ENCODE measurements around the gene ERBB4.

ERBB4 gene

DNA sequence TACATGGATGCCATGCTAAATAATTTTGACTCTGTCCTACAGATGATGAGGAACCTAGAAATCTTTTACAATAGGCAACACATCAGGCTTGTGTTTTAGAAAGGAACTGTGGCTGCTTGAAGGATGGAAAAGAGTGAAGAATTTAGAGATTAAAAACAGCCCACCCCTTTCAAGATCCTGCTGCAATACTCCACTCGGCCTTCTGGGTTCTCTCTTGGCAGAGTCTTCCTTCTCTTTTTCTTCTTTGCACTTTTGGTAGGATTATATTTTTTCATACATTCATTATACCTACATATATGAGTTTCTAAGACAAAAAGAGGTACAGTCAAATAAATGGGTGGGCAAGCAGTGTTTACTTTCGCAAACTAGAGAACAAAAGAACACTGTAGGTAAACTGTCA lies 474.3 kb downstream of the ERBB4 start:
- Histone ChIP-seq H3K9me3 (no peaks in the 10 kb centered on the region), H3K4me1 (ENCODE audit: control insufficient read depth in 1 of 2, insufficient read depth in 1 of 2, low read depth in 1 of 2, low read length in 1 of 2) (no peaks in the 10 kb centered on the region), H3K27me3 (no peaks in the 10 kb centered on the region), H3K4me3 (ENCODE audit: low read depth in 1 of 2, low read length in 1 of 2) (no peak overlapping the region), H3K27ac (no peak overlapping the region), H3K36me3 (no peaks in the 10 kb centered on the region)
- TF ChIP-seq, protein P1, sequence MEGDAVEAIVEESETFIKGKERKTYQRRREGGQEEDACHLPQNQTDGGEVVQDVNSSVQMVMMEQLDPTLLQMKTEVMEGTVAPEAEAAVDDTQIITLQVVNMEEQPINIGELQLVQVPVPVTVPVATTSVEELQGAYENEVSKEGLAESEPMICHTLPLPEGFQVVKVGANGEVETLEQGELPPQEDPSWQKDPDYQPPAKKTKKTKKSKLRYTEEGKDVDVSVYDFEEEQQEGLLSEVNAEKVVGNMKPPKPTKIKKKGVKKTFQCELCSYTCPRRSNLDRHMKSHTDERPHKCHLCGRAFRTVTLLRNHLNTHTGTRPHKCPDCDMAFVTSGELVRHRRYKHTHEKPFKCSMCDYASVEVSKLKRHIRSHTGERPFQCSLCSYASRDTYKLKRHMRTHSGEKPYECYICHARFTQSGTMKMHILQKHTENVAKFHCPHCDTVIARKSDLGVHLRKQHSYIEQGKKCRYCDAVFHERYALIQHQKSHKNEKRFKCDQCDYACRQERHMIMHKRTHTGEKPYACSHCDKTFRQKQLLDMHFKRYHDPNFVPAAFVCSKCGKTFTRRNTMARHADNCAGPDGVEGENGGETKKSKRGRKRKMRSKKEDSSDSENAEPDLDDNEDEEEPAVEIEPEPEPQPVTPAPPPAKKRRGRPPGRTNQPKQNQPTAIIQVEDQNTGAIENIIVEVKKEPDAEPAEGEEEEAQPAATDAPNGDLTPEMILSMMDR (IDR thresholded peaks at IDR 0.05), result no peak

DNA sequence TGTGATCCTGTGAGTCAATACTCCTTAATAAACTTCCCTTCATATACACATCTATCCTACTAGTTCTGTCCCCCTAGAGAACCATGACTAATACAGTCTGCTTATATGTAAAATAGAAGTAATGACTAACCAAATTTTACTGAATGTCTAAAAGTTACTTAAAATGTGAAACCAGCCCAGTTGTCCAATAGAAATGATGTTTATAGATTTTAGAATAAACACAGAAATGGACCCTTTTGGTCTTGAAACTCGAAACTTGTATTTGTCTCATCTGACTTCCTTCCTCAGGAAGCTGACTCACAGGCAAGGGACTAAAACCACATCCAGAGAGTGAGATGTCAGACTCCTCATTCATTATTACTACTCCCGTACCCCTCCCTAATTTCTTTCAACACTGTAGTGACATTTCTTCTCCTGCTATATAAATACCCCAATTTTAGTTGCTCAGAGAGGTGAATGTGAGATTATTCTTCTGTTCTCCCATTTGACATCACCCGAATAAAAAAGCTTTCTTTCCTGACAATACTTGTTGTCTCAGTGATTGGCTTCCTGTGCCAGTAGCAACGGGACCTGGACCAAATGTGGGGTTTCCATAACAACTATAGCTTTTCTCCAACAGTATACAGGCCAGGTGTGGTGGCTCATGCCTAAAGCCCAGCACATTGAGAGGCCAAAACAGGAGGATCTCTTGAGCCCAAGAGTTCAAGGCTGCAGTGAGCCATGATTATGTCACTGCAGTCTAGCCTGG lies 486.0 kb downstream of the ERBB4 start:
- H3K27me3 ChIP-seq, result no peaks in the 10 kb centered on the region
- no peaks in the 10 kb centered on the region for H3K4me1 ChIP-seq (ENCODE audit: control insufficient read depth in 1 of 2, insufficient read depth in 1 of 2, low read depth in 1 of 2, low read length in 1 of 2)
- no peaks in the 10 kb centered on the region for H3K36me3 ChIP-seq
- no peaks in the 10 kb centered on the region for H3K9me3 ChIP-seq
- TF ChIP-seq, protein P1 (IDR thresholded peaks at IDR 0.05), result no peak
- H3K4me3 ChIP-seq (ENCODE audit: low read depth in 1 of 2, low read length in 1 of 2), result no peak overlapping the region
- no peak overlapping the region for H3K27ac ChIP-seq

- Histone ChIP-seq H3K9me3 (no peaks in the 10 kb centered on the region), H3K27ac (no peak overlapping the region), H3K27me3 (no peaks in the 10 kb centered on the region), H3K4me3 (ENCODE audit: low read depth in 1 of 2, low read length in 1 of 2) (no peak overlapping the region), H3K36me3 (no peaks in the 10 kb centered on the region), H3K4me1 (ENCODE audit: control insufficient read depth in 1 of 2, insufficient read depth in 1 of 2, low read depth in 1 of 2, low read length in 1 of 2) (no peaks in the 10 kb centered on the region)
- TF ChIP-seq, protein P1 (IDR thresholded peaks at IDR 0.05), result no peak
Observed at GRCh38 chr2:212050871-212051270, 487.7 kb downstream of the ERBB4 start.

GRCh38 chr2:212042562-212042961 lies 496.0 kb downstream of the ERBB4 start:
- H3K4me1 ChIP-seq (ENCODE audit: control insufficient read depth in 1 of 2, insufficient read depth in 1 of 2, low read depth in 1 of 2, low read length in 1 of 2), result no peaks in the 10 kb centered on the region
- no peak overlapping the region for H3K4me3 ChIP-seq (ENCODE audit: low read depth in 1 of 2, low read length in 1 of 2)
- no peaks in the 10 kb centered on the region for H3K36me3 ChIP-seq
- no peak overlapping the region for H3K27ac ChIP-seq
- H3K9me3 ChIP-seq, result no peaks in the 10 kb centered on the region
- no peaks in the 10 kb centered on the region for H3K27me3 ChIP-seq
- TF ChIP-seq, protein P1 (IDR thresholded peaks at IDR 0.05), result no peak

GRCh38 chr2:212037062-212037461 lies 501.5 kb downstream of the ERBB4 start:
- H3K27ac ChIP-seq, result no peak overlapping the region
- TF ChIP-seq, protein P1 (IDR thresholded peaks at IDR 0.05), result no peak
- no peaks in the 10 kb centered on the region for H3K4me1 ChIP-seq (ENCODE audit: control insufficient read depth in 1 of 2, insufficient read depth in 1 of 2, low read depth in 1 of 2, low read length in 1 of 2)
- H3K4me3 ChIP-seq (ENCODE audit: low read depth in 1 of 2, low read length in 1 of 2), result no peak overlapping the region
- H3K27me3 ChIP-seq, result no peaks in the 10 kb centered on the region
- no peaks in the 10 kb centered on the region for H3K36me3 ChIP-seq
- H3K9me3 ChIP-seq, result no peaks in the 10 kb centered on the region
